OCI-LY7 (cell line): ENCODE data around the gene MAS1.

Experiments used
- EZH2phosphoT487 ChIP-seq: fragments of 200-600 bp; sonication (generic); IDR thresholded peaks from 2 replicates; pipeline ENCODE4 v1.6.1; 2018; ENCODE audit warnings: low read depth, borderline replicate concordance, mild to moderate bottlenecking, mixed run types, antibody characterized with exemption, low read length, moderate library complexity, mixed read lengths
- TF ChIP-seq, protein P1 (sequence below): fragments of 200-600 bp; sonication (generic); conservative IDR thresholded peaks from 2 replicates; pipeline ENCODE4 v1.5.1; 2014; ENCODE audit warnings: mild to moderate bottlenecking, antibody characterized with exemption, low read length, moderate library complexity, mixed read lengths

DNA sequence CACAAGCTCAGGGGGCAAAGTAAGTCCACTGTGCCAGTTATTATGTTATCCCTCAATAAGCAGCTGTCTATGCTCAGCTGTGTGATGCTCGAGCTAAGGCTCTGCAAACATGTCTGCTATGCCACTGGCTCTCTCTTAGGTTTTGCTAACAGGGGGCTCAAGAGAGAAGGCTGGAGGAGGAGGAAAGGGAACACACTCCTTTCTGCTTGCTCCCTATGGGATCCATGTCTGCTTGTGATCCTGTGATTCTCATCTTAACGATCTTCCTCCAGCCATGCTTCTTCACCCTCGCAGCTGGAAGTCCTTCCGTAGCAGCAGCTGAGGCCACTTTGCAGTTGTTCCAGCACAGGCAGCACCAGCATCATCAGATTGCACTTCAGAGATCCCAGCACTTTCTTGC, 41.1 kb downstream of the MAS1 start:
- TF ChIP-seq, protein P1, sequence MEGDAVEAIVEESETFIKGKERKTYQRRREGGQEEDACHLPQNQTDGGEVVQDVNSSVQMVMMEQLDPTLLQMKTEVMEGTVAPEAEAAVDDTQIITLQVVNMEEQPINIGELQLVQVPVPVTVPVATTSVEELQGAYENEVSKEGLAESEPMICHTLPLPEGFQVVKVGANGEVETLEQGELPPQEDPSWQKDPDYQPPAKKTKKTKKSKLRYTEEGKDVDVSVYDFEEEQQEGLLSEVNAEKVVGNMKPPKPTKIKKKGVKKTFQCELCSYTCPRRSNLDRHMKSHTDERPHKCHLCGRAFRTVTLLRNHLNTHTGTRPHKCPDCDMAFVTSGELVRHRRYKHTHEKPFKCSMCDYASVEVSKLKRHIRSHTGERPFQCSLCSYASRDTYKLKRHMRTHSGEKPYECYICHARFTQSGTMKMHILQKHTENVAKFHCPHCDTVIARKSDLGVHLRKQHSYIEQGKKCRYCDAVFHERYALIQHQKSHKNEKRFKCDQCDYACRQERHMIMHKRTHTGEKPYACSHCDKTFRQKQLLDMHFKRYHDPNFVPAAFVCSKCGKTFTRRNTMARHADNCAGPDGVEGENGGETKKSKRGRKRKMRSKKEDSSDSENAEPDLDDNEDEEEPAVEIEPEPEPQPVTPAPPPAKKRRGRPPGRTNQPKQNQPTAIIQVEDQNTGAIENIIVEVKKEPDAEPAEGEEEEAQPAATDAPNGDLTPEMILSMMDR = no peak
- TF ChIP-seq EZH2phosphoT487 = no peak
